ES-I3 (cell line): ENCODE data around the gene ACSS3.
"Not testable (repeated sequence)": the region's sequence is repeated elsewhere in the genome, so short reads cannot be mapped to it uniquely, and the experiment has no call there.

ENCODE experiments used
- H3K36me3 ChIP-seq: 2 replicates; pipeline ENCODE4 v1.6.1; 2013; ENCODE audit warnings: mild to moderate bottlenecking, low read length, control low read depth, moderate library complexity; ENCODE audit not compliant: insufficient read depth
- H3K4me1 ChIP-seq: 2 replicates; pipeline ENCODE4 v1.6.1; 2013; ENCODE audit warnings: mild to moderate bottlenecking, control low read depth, low read length; ENCODE audit not compliant: insufficient read depth
- H3K9ac ChIP-seq: 2 replicates; pipeline ENCODE4 v1.6.1; 2013; ENCODE audit warnings: low read depth, mild to moderate bottlenecking, low read length, moderate library complexity
- H3K9me3 ChIP-seq: 2 replicates; pipeline ENCODE4 v1.6.1; 2013; ENCODE audit warnings: mild to moderate bottlenecking, low read length, moderate library complexity; ENCODE audit not compliant: control insufficient read depth, insufficient read depth

ACSS3 gene

GRCh38 chr12:81083906-81084513 lies 6.1 kb downstream of the ACSS3 start:
- Histone ChIP-seq H3K9me3 (no peaks in the 10 kb centered on the region), H3K36me3 (no peaks in the 10 kb centered on the region), H3K9ac (no peak overlapping the region), H3K4me1 (peaks cover 34% of the 10 kb centered on the region)

- Histone ChIP-seq H3K36me3 (no peaks in the 10 kb centered on the region), H3K9ac (no peak overlapping the region), H3K9me3 (no peaks in the 10 kb centered on the region), H3K4me1 (peaks cover 37% of the 10 kb centered on the region)
Measured at GRCh38 chr12:81084811-81085350, 7.0 kb downstream of the ACSS3 start.

- H3K9ac ChIP-seq: no peak overlapping the region
- peaks cover 45% of the 10 kb centered on the region for H3K4me1 ChIP-seq
Measured at GRCh38 chr12:81085832-81086231, 8.0 kb downstream of the ACSS3 start.

GRCh38 chr12:81086342-81086741 lies 8.5 kb downstream of the ACSS3 start:
- Histone ChIP-seq H3K4me1 (peaks cover 45% of the 10 kb centered on the region), H3K36me3 (no peaks in the 10 kb centered on the region), H3K9ac (no peak overlapping the region), H3K9me3 (no peaks in the 10 kb centered on the region)

More at GRCh38 chr12:81085832-81086231, 8.0 kb downstream of the ACSS3 start:
- Histone ChIP-seq H3K36me3 (no peaks in the 10 kb centered on the region), H3K9me3 (no peaks in the 10 kb centered on the region)

GRCh38 chr12:81088221-81088620 lies 10.3 kb downstream of the ACSS3 start:
- H3K9me3 ChIP-seq: no peaks in the 10 kb centered on the region
- no peaks in the 10 kb centered on the region for H3K36me3 ChIP-seq
- peaks cover 34% of the 10 kb centered on the region for H3K4me1 ChIP-seq
- no peak overlapping the region for H3K9ac ChIP-seq

GRCh38 chr12:81089412-81089811 lies 11.5 kb downstream of the ACSS3 start:
- H3K9ac ChIP-seq: no peak overlapping the region
- no peaks in the 10 kb centered on the region for H3K36me3 ChIP-seq
- H3K9me3 ChIP-seq: no peaks in the 10 kb centered on the region
- peaks cover 31% of the 10 kb centered on the region; the same call in 1 of the 2 replicates for H3K4me1 ChIP-seq

GRCh38 chr12:81092053-81092452 lies 14.2 kb downstream of the ACSS3 start:
- H3K4me1 ChIP-seq: peaks cover 23% of the 10 kb centered on the region; the same call in 1 of the 2 replicates
- no peak overlapping the region for H3K9ac ChIP-seq
- no peaks in the 10 kb centered on the region for H3K9me3 ChIP-seq
- H3K36me3 ChIP-seq: no peaks in the 10 kb centered on the region

- Histone ChIP-seq H3K36me3 (no peaks in the 10 kb centered on the region), H3K9me3 (no peaks in the 10 kb centered on the region), H3K9ac (no peak overlapping the region), H3K4me1 (peaks cover 20% of the 10 kb centered on the region; the same call in 1 of the 2 replicates)
Measured at GRCh38 chr12:81094718-81095360, 17.0 kb downstream of the ACSS3 start.

GRCh38 chr12:81095501-81096232 lies 17.8 kb downstream of the ACSS3 start:
- Histone ChIP-seq H3K9ac (no peak overlapping the region), H3K36me3 (no peaks in the 10 kb centered on the region), H3K9me3 (no peaks in the 10 kb centered on the region), H3K4me1 (peaks cover 12% of the 10 kb centered on the region; the same call in 1 of the 2 replicates)

- Histone ChIP-seq H3K4me1 (no peaks in the 10 kb centered on the region), H3K9ac (no peak overlapping the region), H3K9me3 (no peaks in the 10 kb centered on the region), H3K36me3 (no peaks in the 10 kb centered on the region)
Measured at GRCh38 chr12:81105687-81106086, 27.8 kb downstream of the ACSS3 start.

GRCh38 chr12:81114226-81114625 lies 36.3 kb downstream of the ACSS3 start:
- Histone ChIP-seq H3K9me3 (peaks cover 6% of the 10 kb centered on the region; the same call in 1 of the 2 replicates), H3K4me1 (no peaks in the 10 kb centered on the region; the same call in 1 of the 2 replicates), H3K9ac (no peak overlapping the region), H3K36me3 (peaks cover 5% of the 10 kb centered on the region; the same call in 1 of the 2 replicates)

- not testable (repeated sequence) for H3K36me3 ChIP-seq, H3K4me1 ChIP-seq, H3K9me3 ChIP-seq, H3K9ac ChIP-seq
Measured at GRCh38 chr12:81119069-81119468, 41.2 kb downstream of the ACSS3 start.

- H3K9ac ChIP-seq: no peak overlapping the region
- H3K4me1 ChIP-seq: no peaks in the 10 kb centered on the region
- peaks cover 5% of the 10 kb centered on the region; the same call in 1 of the 2 replicates for H3K36me3 ChIP-seq
- H3K9me3 ChIP-seq: peaks cover 6% of the 10 kb centered on the region; the same call in 1 of the 2 replicates
Measured at GRCh38 chr12:81120961-81121360, 43.1 kb downstream of the ACSS3 start.

GRCh38 chr12:81123611-81124010 lies 45.7 kb downstream of the ACSS3 start:
- H3K9me3 ChIP-seq: peaks cover under 1% of the 10 kb centered on the region; the same call in 1 of the 2 replicates
- H3K9ac ChIP-seq: no peak overlapping the region
- peaks cover under 1% of the 10 kb centered on the region; the same call in 1 of the 2 replicates for H3K36me3 ChIP-seq

More at GRCh38 chr12:81123611-81124010, 45.7 kb downstream of the ACSS3 start:
- H3K4me1 ChIP-seq: no peaks in the 10 kb centered on the region
